ENCODE results near the gene ADAMTS16. TPM values are rescaled to one million over a fixed set of nuclear protein-coding genes. Genes with fewer than 3 reads are reported as not detected.

ADAMTS16 gene
- total RNA-seq, 6 experiments from 2014 or later, result 0.26 to 0.70 (median 0.50) TPM; not detected in 1

GRCh38 chr5:5209510-5210286 is 69.6 kb downstream of the ADAMTS16 start:
- no peak for DNase-seq
- H3K27ac Mint-ChIP-seq, result no peak overlapping the region
- H3K27me3 Mint-ChIP-seq (ENCODE audit: insufficient read depth), result peaks cover 2% of the 10 kb centered on the region; the same call in 1 of the 2 replicates
- H3K36me3 Mint-ChIP-seq (ENCODE audit: low read depth), result no peaks in the 10 kb centered on the region
- TF ChIP-seq, protein P1, sequence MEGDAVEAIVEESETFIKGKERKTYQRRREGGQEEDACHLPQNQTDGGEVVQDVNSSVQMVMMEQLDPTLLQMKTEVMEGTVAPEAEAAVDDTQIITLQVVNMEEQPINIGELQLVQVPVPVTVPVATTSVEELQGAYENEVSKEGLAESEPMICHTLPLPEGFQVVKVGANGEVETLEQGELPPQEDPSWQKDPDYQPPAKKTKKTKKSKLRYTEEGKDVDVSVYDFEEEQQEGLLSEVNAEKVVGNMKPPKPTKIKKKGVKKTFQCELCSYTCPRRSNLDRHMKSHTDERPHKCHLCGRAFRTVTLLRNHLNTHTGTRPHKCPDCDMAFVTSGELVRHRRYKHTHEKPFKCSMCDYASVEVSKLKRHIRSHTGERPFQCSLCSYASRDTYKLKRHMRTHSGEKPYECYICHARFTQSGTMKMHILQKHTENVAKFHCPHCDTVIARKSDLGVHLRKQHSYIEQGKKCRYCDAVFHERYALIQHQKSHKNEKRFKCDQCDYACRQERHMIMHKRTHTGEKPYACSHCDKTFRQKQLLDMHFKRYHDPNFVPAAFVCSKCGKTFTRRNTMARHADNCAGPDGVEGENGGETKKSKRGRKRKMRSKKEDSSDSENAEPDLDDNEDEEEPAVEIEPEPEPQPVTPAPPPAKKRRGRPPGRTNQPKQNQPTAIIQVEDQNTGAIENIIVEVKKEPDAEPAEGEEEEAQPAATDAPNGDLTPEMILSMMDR (IDR thresholded peaks at IDR 0.05), result no peak
- H3K9me3 Mint-ChIP-seq, result no peaks in the 10 kb centered on the region
- H3K4me1 Mint-ChIP-seq (ENCODE audit: low read depth), result no peaks in the 10 kb centered on the region; the same call in 1 of the 2 replicates
- H3K4me3 Mint-ChIP-seq, result no peak overlapping the region

DNA sequence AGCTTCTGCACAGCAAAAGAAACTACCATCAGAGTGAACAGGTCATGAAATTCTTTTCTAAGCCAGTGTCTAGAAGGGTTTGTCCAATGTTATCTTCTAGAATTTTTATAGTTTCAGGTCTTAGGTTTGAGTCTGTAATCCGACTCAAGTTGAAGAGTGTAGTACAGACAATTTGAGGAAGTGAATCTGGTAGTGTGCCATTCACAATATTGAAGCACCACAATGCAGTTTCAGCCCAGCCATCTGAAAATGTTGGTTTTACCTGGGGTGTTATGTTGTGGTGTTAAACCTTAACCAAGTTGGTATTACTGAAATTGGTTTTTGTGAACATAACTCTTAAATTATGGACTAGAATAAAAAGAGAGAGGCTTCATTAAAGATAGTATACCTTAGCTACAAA is 77.2 kb downstream of the ADAMTS16 start:
- no peak overlapping the region for H3K27ac Mint-ChIP-seq
- H3K27me3 Mint-ChIP-seq (ENCODE audit: insufficient read depth), result peaks cover 8% of the 10 kb centered on the region
- peaks cover 17% of the 10 kb centered on the region for H3K4me1 Mint-ChIP-seq (ENCODE audit: low read depth)
- no peaks in the 10 kb centered on the region; the same call in 1 of the 2 replicates for H3K36me3 Mint-ChIP-seq (ENCODE audit: low read depth)
- no peaks in the 10 kb centered on the region for H3K9me3 Mint-ChIP-seq
- no peak overlapping the region for H3K4me3 Mint-ChIP-seq
- TF ChIP-seq, protein P1 (IDR thresholded peaks at IDR 0.05), result no peak
- DNase-seq, result no peak

GRCh38 chr5:5218396-5218795 is 78.3 kb downstream of the ADAMTS16 start:
- DNase-seq, result no peak

GRCh38 chr5:5219541-5219940 is 79.4 kb downstream of the ADAMTS16 start:
- no peaks in the 10 kb centered on the region; the same call in 1 of the 2 replicates for H3K36me3 Mint-ChIP-seq (ENCODE audit: low read depth)
- DNase-seq, result no peak
- H3K9me3 Mint-ChIP-seq, result no peaks in the 10 kb centered on the region
- TF ChIP-seq, protein P1 (IDR thresholded peaks at IDR 0.05), result no peak
- peaks cover 17% of the 10 kb centered on the region for H3K4me1 Mint-ChIP-seq (ENCODE audit: low read depth)
- H3K27me3 Mint-ChIP-seq (ENCODE audit: insufficient read depth), result peaks cover 5% of the 10 kb centered on the region
- no peak overlapping the region for H3K27ac Mint-ChIP-seq
- no peak overlapping the region for H3K4me3 Mint-ChIP-seq

More at GRCh38 chr5:5218396-5218795, 78.3 kb downstream of the ADAMTS16 start:
- TF ChIP-seq, protein P1 (IDR thresholded peaks at IDR 0.05), result no peak
- Mint-ChIP-seq H3K9me3 (no peaks in the 10 kb centered on the region), H3K4me1 (ENCODE audit: low read depth) (peaks cover 17% of the 10 kb centered on the region), H3K27me3 (ENCODE audit: insufficient read depth) (peaks cover 8% of the 10 kb centered on the region), H3K27ac (no peak overlapping the region), H3K36me3 (ENCODE audit: low read depth) (no peaks in the 10 kb centered on the region; the same call in 1 of the 2 replicates), H3K4me3 (no peak overlapping the region)

- DNase-seq, result no peak
- Mint-ChIP-seq H3K27ac (no peak overlapping the region), H3K9me3 (no peaks in the 10 kb centered on the region; the same call in 1 of the 2 replicates)
Observed at GRCh38 chr5:5220901-5221631, 80.9 kb downstream of the ADAMTS16 start.

More at GRCh38 chr5:5220901-5221631, 80.9 kb downstream of the ADAMTS16 start:
- peak overlapping the region; percentile 13; the same call in 1 of the 2 replicates for H3K4me3 Mint-ChIP-seq
- TF ChIP-seq, protein P1 (IDR thresholded peaks at IDR 0.05), result no peak
- peaks cover 25% of the 10 kb centered on the region for H3K4me1 Mint-ChIP-seq (ENCODE audit: low read depth)
- H3K27me3 Mint-ChIP-seq (ENCODE audit: insufficient read depth), result peaks cover 5% of the 10 kb centered on the region
- no peaks in the 10 kb centered on the region; the same call in 1 of the 2 replicates for H3K36me3 Mint-ChIP-seq (ENCODE audit: low read depth)
